Stomach (tissue), 9 donors: ENCODE results near the gene C19orf33. TPM values are rescaled to one million over a fixed set of nuclear protein-coding genes. Genes with fewer than 3 reads are reported as not detected.
A peak's percentile ranks its signal among the peaks of the same experiment; 100 is the strongest.

Experiments
- DNase-seq, 2 donors: peaks; one replicate each; pipeline versions ENCODE4 v3.0.0 to v3.0.0-alpha.2; 2013 to 2019
- H3K27ac ChIP-seq, 5 donors: fragments of 200-600 bp in 4 of 5; sonication (generic) in 4 of 5; one replicate each; pipeline ENCODE4 v1.5.1; 2013 to 2019; ENCODE audit warnings: mild to moderate bottlenecking in 1 of 5, moderate library complexity in 1 of 5
- H3K27me3 ChIP-seq, 3 donors: fragments of 200-600 bp; sonication (generic); one replicate each; pipeline ENCODE4 v1.5.1; 2017 to 2019; ENCODE audit warnings: mixed run types in 1 of 3
- H3K36me3 ChIP-seq, 4 donors: fragments of 200-600 bp; sonication (generic); 1 replicate in 3 of 4; 2 replicates in 1 of 4; pipeline ENCODE4 v1.5.1; 2016 to 2019
- H3K4me1 ChIP-seq, 4 donors: fragments of 200-600 bp; sonication (generic); one replicate each; pipeline ENCODE4 v1.5.1; 2016 to 2019
- H3K4me3 ChIP-seq, 4 donors: fragments of 200-600 bp; sonication (generic) in 3 of 4; one replicate each; pipeline ENCODE4 v1.5.1; 2016 to 2019; ENCODE audit warnings: mild to moderate bottlenecking in 1 of 4
- H3K9me3 ChIP-seq, 4 donors: fragments of 200-600 bp; sonication (generic); one replicate each; pipeline ENCODE4 v1.5.1; 2016 to 2019
- EP300 ChIP-seq: sonication (generic); formaldehyde crosslinking; IDR thresholded peaks from one replicate; pipeline ENCODE4 v1.6.1; 2017; ENCODE audit warnings: antibody characterized with exemption
- POLR2A ChIP-seq, 4 donors: fragments of 450-650 bp; IDR thresholded peaks; one replicate each; pipeline ENCODE4 v1.6.1; 2016; ENCODE audit warnings: antibody characterized with exemption in 4 of 4, control low read depth in 2 of 4, mild to moderate bottlenecking in 1 of 4, moderate library complexity in 1 of 4
- POLR2AphosphoS5 ChIP-seq, 3 donors: sonication (generic); formaldehyde crosslinking; IDR thresholded peaks; one replicate each; pipeline ENCODE4 v1.6.1; 2016; ENCODE audit warnings: antibody characterized with exemption in 3 of 3
- whole genome bisulfite sequencing, 5 donors: extraction: QIAGEN DNeasy Blood & Tissue Kit in 3 of 5; methylation state at CpG; one replicate each; pipeline versions ENCODE4 v1.1.5 to v1.1.7; 2013 to 2018; 5-methylcytosine and 5-hydroxymethylcytosine counted together
- intact Hi-C: fragments of 100-400 bp; cut with DNase I; formaldehyde crosslinking; loops from one replicate; pipeline ENCODE4 v1.15.1; 2023; ENCODE audit warnings: low total_unique reads
- polyA plus RNA-seq, 3 donors: library from polyadenylated mRNA; stranded (reverse); fragments of 200-250 nt; gene quantifications; one replicate each; pipeline ENCODE4 v1.2.3, GENCODE V29; 2013
- total RNA-seq, 5 donors: library from RNA; depleted of rRNA; stranded (reverse); fragments of >200 nt; gene quantifications; one replicate each; pipeline versions ENCODE4 v1.1.0 to v1.2.3, GENCODE V29; 2014 to 2016
- TF ChIP-seq, protein P1 (sequence below), 7 experiments: fragments of 450-650 bp in 4 of 7; fragments of 200-600 bp in 3 of 7; sonication (generic) in 3 of 7; IDR thresholded peaks; one replicate each; pipeline ENCODE4 v1.5.1; 2016 to 2019; ENCODE audit warnings: antibody characterized with exemption in 7 of 7, control low read depth in 2 of 7, mild to moderate bottlenecking in 1 of 7
- donor health status: healthy with polysubstance abuse.
- donor health status: Bipolar disorder and iron deficiency.
- donor health status: healthy.

The C19orf33 gene
- total and polyA plus RNA-seq, 8 donors: 33.5 to 1,069 (median 286) TPM

DNA sequence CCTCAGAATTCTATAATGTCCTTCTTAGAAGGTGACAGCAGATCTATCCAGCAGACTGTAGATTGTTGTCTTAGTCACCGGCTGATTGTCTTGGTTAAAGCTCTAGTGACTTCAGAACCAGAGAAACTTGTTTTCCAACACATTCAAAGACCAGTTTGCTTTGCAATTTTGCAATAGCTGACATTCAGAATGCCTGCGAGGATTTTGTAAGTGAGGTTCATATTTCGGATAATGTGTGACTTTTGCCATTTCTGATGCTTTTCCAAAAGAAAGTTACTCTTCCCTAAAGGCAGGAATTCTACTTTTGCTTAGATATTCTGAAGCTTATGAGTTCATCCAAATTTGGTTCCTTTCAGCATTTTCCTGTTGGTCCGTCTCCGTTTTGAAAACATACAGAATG, 26.5 kb upstream of the C19orf33 start:
- 33 to 50% (median 39%) methylated on average over 5 of the region's 5 CpGs for WGBS, 5 donors
- DNase-seq: peak in 1 of 2 donors; percentile 73
- TF ChIP-seq POLR2AphosphoS5 (IDR thresholded peaks at IDR 0.05) (peak in 1 of 3 donors; percentile 44), EP300 (no peak), POLR2A (IDR thresholded peaks at IDR 0.05) (no peak)
- TF ChIP-seq, protein P1, sequence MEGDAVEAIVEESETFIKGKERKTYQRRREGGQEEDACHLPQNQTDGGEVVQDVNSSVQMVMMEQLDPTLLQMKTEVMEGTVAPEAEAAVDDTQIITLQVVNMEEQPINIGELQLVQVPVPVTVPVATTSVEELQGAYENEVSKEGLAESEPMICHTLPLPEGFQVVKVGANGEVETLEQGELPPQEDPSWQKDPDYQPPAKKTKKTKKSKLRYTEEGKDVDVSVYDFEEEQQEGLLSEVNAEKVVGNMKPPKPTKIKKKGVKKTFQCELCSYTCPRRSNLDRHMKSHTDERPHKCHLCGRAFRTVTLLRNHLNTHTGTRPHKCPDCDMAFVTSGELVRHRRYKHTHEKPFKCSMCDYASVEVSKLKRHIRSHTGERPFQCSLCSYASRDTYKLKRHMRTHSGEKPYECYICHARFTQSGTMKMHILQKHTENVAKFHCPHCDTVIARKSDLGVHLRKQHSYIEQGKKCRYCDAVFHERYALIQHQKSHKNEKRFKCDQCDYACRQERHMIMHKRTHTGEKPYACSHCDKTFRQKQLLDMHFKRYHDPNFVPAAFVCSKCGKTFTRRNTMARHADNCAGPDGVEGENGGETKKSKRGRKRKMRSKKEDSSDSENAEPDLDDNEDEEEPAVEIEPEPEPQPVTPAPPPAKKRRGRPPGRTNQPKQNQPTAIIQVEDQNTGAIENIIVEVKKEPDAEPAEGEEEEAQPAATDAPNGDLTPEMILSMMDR (IDR thresholded peaks at IDR 0.05): no peak
- H3K4me3 ChIP-seq: no peak overlapping the region
- H3K9me3 ChIP-seq: no peaks in the 10 kb centered on the region
- H3K27me3 ChIP-seq: no peaks in the 10 kb centered on the region
- peaks cover 0 to 5% (median 0%) of the 10 kb centered on the region in 4 donors for H3K36me3 ChIP-seq
- peak overlapping the region in 4 of 5 donors; percentile 45 to 80 (median 70) for H3K27ac ChIP-seq
- intact Hi-C loops: no loop called here
- H3K4me1 ChIP-seq: peaks cover 48 to 68% (median 63%) of the 10 kb centered on the region in 4 donors

DNA sequence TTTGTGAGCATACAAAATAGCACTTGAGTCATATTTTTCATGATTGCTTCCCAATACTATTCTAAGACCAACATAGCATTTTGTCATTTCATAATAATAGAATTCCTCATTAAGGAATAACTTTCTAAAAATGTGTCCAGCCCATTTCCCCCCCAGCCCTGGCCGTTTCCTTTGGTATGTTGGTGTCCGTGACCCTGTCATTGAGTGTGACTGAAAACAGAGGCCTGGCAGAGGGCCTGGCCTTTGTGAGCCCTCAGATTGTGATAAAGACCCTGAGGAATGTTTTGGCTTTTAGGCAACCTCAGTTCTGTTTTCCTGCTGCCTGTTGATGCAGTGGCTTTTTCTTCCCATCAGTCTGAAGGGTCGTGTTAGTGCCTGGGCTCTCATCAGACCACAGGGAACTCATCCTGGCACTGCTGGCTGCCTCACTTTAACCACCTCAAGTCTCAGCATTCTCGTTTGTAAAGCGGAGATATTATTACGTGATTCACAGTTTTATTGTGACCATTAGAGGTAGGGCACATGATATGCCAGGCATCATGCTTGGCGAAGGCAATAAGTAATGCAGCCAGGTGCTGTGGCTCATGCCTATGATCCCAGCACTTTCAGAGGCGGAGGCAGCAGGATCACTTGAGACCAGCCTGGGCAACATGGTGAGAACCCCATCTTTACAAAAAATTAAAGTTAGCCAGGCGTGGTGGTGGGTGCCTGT, 25.9 kb upstream of the C19orf33 start:
- Histone ChIP-seq H3K4me1 (peaks cover 48 to 70% (median 59%) of the 10 kb centered on the region in 4 donors), H3K9me3 (no peaks in the 10 kb centered on the region), H3K27ac (peak overlapping the region; percentile 2 to 80 (median 67)), H3K27me3 (no peaks in the 10 kb centered on the region), H3K4me3 (no peak overlapping the region), H3K36me3 (peaks cover 0 to 5% (median 0%) of the 10 kb centered on the region in 4 donors)
- intact Hi-C loops: no loop called here
- WGBS, 5 donors: 47 to 54% (median 49%) methylated on average over 9 of the region's 9 CpGs
- TF ChIP-seq, protein P1 (IDR thresholded peaks at IDR 0.05): no peak
- TF ChIP-seq POLR2AphosphoS5 (IDR thresholded peaks at IDR 0.05): peak in 1 of 3 donors; percentile 38
- peak; percentile 39 to 50 for DNase-seq

DNA sequence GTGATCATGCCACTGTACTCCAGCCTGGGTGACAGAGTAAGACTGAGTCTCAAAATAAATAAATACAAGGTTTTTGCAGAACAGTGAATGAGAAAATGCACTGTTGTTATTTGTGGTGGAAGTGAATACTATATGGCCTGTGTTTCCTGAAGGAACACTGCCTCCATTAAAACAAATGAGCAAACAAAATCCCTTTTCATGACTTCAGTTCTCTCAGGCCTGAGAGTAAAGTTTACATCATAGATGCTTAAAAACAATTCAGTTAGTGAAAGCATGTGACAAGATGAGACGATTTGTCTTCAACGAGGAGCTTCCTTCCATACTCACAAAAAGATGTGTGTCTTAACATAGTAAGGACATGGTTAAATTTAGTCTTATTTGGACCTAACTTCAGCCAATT, 25.3 kb upstream of the C19orf33 start:
- Histone ChIP-seq H3K4me3 (no peak overlapping the region), H3K4me1 (peaks cover 48 to 64% (median 53%) of the 10 kb centered on the region in 4 donors), H3K36me3 (peaks cover 0 to 5% (median 0%) of the 10 kb centered on the region in 4 donors), H3K27ac (peak overlapping the region; percentile 2 to 80 (median 67)), H3K27me3 (no peaks in the 10 kb centered on the region), H3K9me3 (no peaks in the 10 kb centered on the region)
- TF ChIP-seq POLR2A (IDR thresholded peaks at IDR 0.05) (no peak), EP300 (no peak), POLR2AphosphoS5 (IDR thresholded peaks at IDR 0.05) (no peak)
- TF ChIP-seq, protein P1 (IDR thresholded peaks at IDR 0.05): no peak
- 55 to 76% (median 72%) methylated on average over 2 of the region's 2 CpGs for WGBS, 5 donors
- no peak for DNase-seq
- intact Hi-C loops: no loop called here

DNA sequence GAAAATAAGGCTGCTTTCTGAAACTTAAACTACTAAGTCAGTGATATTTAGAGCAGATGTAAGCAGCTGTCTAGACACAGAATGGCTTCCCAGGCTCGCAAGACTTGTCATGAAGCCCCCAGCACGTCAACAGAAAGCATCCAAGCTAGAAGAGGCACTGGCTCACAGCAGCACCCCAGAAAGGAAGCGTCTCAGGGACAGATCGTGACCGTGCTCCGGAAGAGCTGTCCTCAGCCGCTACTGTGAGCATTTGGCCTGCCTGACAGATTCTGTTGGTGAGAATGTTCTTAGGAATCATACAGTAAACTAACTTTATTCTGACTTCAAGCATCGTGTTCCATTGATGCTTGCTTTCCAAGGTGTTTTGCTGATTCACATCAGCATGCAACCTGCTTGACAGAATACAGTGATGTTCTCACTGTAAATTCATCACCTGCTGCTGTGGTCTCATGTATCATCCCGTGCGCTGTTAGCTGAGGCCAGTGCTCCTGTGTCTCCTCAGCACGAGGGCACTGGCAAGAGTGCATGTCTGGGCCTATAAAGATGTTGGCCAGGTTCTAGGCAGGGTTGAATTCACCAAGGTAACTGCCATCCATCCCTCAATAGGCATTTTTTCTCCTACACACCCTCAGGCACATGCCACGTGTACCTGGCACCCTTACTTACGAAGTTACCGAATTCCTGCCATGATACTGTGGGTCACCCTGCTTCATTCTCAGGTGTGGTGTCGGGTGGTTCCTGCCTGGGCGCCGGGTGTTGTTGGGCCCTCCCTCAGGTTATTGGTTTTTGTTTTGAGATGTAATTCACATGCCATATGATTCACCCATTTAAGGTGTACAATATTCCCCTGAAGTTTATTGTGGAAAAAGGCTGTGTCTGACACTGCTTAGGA, 23.8 kb upstream of the C19orf33 start:
- Histone ChIP-seq H3K27me3 (no peaks in the 10 kb centered on the region), H3K36me3 (peaks cover 0 to 13% (median 6%) of the 10 kb centered on the region in 4 donors), H3K4me3 (no peak overlapping the region), H3K27ac (peak overlapping the region in 1 of 5 donors; percentile 26), H3K4me1 (peaks cover 36 to 60% (median 50%) of the 10 kb centered on the region in 4 donors), H3K9me3 (no peaks in the 10 kb centered on the region)
- 73 to 87% (median 75%) methylated on average over 17 of the region's 17 CpGs for WGBS, 5 donors
- intact Hi-C loops: no loop called here
- TF ChIP-seq POLR2AphosphoS5 (IDR thresholded peaks at IDR 0.05) (no peak), EP300 (no peak), POLR2A (IDR thresholded peaks at IDR 0.05) (no peak)
- TF ChIP-seq, protein P1 (IDR thresholded peaks at IDR 0.05): no peak
- DNase-seq: no peak
